AG04450 (cell line): ENCODE results near the gene NXNL2. TPM values are rescaled to one million over a fixed set of nuclear protein-coding genes. Genes with fewer than 3 reads are reported as not detected.

ENCODE experiments used
- CTCF ChIA-PET: fragments of 300-600, 350-600 bp; formaldehyde crosslinking; extraction: SDS; loops from one replicate; lab custom pipeline; 2022; ENCODE audit warnings: antibody characterized with exemption, inconsistent platforms; lab: Charles Lee
- POLR2A ChIA-PET: fragments of 350-600 bp; formaldehyde crosslinking; extraction: SDS; loops from one replicate; lab custom pipeline; 2021; ENCODE audit warnings: antibody characterized with exemption, inconsistent platforms; lab: Yijun Ruan, JAX
- DNase-seq: peaks from one replicate; pipeline ENCODE4 v3.0.0-alpha.2; 2011; ENCODE audit warnings: low read depth, low spot score
- H3K27ac ChIP-seq: one replicate; pipeline ENCODE4 v1.5.1; 2012; ENCODE audit warnings: low read depth, low read length, control low read depth
- H3K27me3 ChIP-seq: one replicate; pipeline ENCODE4 v1.6.0; 2012; ENCODE audit warnings: low read length; ENCODE audit not compliant: control insufficient read depth, insufficient read depth
- H3K4me3 ChIP-seq: 2 replicates; pipeline ENCODE4 v1.5.1; 2011; ENCODE audit warnings: mild to moderate bottlenecking, low read depth, low read length, control low read depth
- H3K9me3 ChIP-seq: 2 replicates; pipeline ENCODE4 v1.5.1; 2012; ENCODE audit warnings: low read length; ENCODE audit not compliant: control insufficient read depth, insufficient read depth
- CTCF ChIP-seq: IDR thresholded peaks from 2 replicates; pipeline ENCODE4 v1.5.1; 2011; ENCODE audit warnings: low read depth, low read length, control low read depth, inconsistent platforms
- polyA plus RNA-seq: library from polyadenylated mRNA; depleted of rRNA; stranded (reverse); fragments of >200 nt; gene quantifications from 2 replicates; pipeline ENCODE4 v1.2.3, GENCODE V29; 2011

NXNL2 gene
- polyA plus RNA-seq, 1 experiment: 0.92 TPM

- no peaks in the 10 kb centered on the region for H3K9me3 ChIP-seq
- peak overlapping the region; percentile 11 for H3K27ac ChIP-seq
- no peak overlapping the region for H3K4me3 ChIP-seq
- no peak for DNase-seq
- ChIA-PET CTCF (no interaction called here), POLR2A (no interaction called here)
- H3K27me3 ChIP-seq: no peaks in the 10 kb centered on the region
- no peak for TF ChIP-seq CTCF
Measured at GRCh38 chr9:88555268-88555980, 20.4 kb downstream of the NXNL2 start.

- peak; percentile 31 for TF ChIP-seq CTCF
- no peak overlapping the region for H3K4me3 ChIP-seq
- DNase-seq: no peak
- POLR2A ChIA-PET: no interaction called here
- no peaks in the 10 kb centered on the region for H3K9me3 ChIP-seq
- CTCF ChIA-PET: interaction anchor here (0.6 to 0.8 kb wide), 3 partner anchors 12 to 96 kb away, joined by 3 read pairs; no protein-coding TSS in a partner anchor
- no peak overlapping the region for H3K27ac ChIP-seq
- no peaks in the 10 kb centered on the region for H3K27me3 ChIP-seq
Measured at GRCh38 chr9:88559661-88560060, 24.7 kb downstream of the NXNL2 start.

- no peak for DNase-seq
- ChIA-PET POLR2A (interaction anchor here (0.5 kb wide), 1 partner anchor 396 kb away, joined by 7 read pairs; no protein-coding TSS in a partner anchor), CTCF (interaction anchor here (1.3 kb wide), 1 partner anchor 11 kb away, joined by 3 read pairs; no protein-coding TSS in a partner anchor)
- Histone ChIP-seq H3K27me3 (no peaks in the 10 kb centered on the region), H3K9me3 (no peaks in the 10 kb centered on the region), H3K27ac (no peak overlapping the region), H3K4me3 (no peak overlapping the region)
- no peak for TF ChIP-seq CTCF
Measured at GRCh38 chr9:88567870-88568269, 32.9 kb downstream of the NXNL2 start.

- H3K4me3 ChIP-seq: no peak overlapping the region
- TF ChIP-seq CTCF: no peak
- POLR2A ChIA-PET: no interaction called here
- no peak for DNase-seq
- CTCF ChIA-PET: no interaction called here
- no peak overlapping the region for H3K27ac ChIP-seq
- H3K27me3 ChIP-seq: no peaks in the 10 kb centered on the region
- H3K9me3 ChIP-seq: no peaks in the 10 kb centered on the region
Measured at GRCh38 chr9:88571419-88571818, 36.4 kb downstream of the NXNL2 start.

- Histone ChIP-seq H3K9me3 (no peaks in the 10 kb centered on the region), H3K4me3 (no peak overlapping the region), H3K27me3 (no peaks in the 10 kb centered on the region), H3K27ac (no peak overlapping the region)
- CTCF ChIA-PET: interaction anchor here (0.5 to 1.0 kb wide), 2 partner anchors 11 to 175 kb away, joined by 3 read pairs; no protein-coding TSS in a partner anchor
- POLR2A ChIA-PET: no interaction called here
- no peak for DNase-seq
- no peak for TF ChIP-seq CTCF
Measured at GRCh38 chr9:88572684-88573083, 37.7 kb downstream of the NXNL2 start.
